Esophagus squamous epithelium (tissue), 4 donors: ENCODE data around the gene RAP1A.

Experiments
- POLR2A ChIP-seq, 4 donors: fragments of 450-650 bp; IDR thresholded peaks; one replicate each; pipeline ENCODE4 v1.6.1; 2017; ENCODE audit warnings: antibody characterized with exemption in 4 of 4, mild to moderate bottlenecking in 4 of 4, moderate library complexity in 3 of 4
- TF ChIP-seq, protein P1 (sequence below), 6 experiments: fragments of 450-650 bp in 4 of 6; fragments of 200-600 bp in 2 of 6; sonication (generic) in 2 of 6; IDR thresholded peaks; one replicate each; pipeline ENCODE4 v1.5.1; 2016 to 2019; ENCODE audit warnings: antibody characterized with exemption in 6 of 6, mild to moderate bottlenecking in 4 of 6, moderate library complexity in 4 of 6

DNA sequence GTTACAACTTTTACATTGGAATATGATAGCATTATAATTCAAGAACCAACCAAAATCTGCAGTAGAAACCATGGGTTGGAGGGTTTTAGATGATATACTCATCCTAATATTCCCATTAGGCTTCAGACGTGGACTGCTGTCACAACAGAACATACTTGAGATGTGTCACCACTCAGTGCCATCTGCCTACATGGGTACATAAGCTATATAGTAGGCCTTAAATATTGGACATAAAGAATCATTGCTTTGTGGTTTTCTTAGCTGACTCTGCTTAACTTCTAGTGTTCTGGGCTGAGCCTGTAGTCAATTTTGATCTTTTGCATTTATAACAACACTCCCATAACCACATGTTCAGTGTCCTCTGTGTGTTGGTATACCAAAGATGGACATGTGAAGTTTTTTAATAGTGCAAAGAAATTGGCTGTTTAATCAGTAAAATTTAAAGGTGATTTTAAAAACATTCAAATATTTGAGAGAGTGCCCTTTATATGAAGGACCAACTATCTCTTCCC is 14.2 kb downstream of the RAP1A start:
- TF ChIP-seq, protein P1, sequence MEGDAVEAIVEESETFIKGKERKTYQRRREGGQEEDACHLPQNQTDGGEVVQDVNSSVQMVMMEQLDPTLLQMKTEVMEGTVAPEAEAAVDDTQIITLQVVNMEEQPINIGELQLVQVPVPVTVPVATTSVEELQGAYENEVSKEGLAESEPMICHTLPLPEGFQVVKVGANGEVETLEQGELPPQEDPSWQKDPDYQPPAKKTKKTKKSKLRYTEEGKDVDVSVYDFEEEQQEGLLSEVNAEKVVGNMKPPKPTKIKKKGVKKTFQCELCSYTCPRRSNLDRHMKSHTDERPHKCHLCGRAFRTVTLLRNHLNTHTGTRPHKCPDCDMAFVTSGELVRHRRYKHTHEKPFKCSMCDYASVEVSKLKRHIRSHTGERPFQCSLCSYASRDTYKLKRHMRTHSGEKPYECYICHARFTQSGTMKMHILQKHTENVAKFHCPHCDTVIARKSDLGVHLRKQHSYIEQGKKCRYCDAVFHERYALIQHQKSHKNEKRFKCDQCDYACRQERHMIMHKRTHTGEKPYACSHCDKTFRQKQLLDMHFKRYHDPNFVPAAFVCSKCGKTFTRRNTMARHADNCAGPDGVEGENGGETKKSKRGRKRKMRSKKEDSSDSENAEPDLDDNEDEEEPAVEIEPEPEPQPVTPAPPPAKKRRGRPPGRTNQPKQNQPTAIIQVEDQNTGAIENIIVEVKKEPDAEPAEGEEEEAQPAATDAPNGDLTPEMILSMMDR (IDR thresholded peaks at IDR 0.05), result no peak
- no peak for TF ChIP-seq POLR2A (IDR thresholded peaks at IDR 0.05)
